Sigmoid colon (tissue), 4 donors: ENCODE results near the gene USP1.

Source experiments
- CTCF ChIP-seq, 4 experiments: fragments of 450-650 bp in 3 of 4; fragments of 200-600 bp in 1 of 4; IDR thresholded peaks; one replicate each; pipeline ENCODE4 v1.5.1; 2016 to 2019; ENCODE audit warnings: antibody characterized with exemption in 4 of 4, mild to moderate bottlenecking in 3 of 4, moderate library complexity in 2 of 4
- EP300 ChIP-seq, 4 donors: sonication (generic); formaldehyde crosslinking; IDR thresholded peaks; one replicate each; pipeline ENCODE4 v1.6.1; 2017; ENCODE audit warnings: antibody characterized with exemption in 4 of 4
- POLR2A ChIP-seq, 2 donors: fragments of 450-650 bp; IDR thresholded peaks; one replicate each; pipeline ENCODE4 v1.6.1; 2016; ENCODE audit warnings: antibody characterized with exemption in 2 of 2, mild to moderate bottlenecking in 2 of 2, moderate library complexity in 2 of 2

GRCh38 chr1:62398377-62398776, 38.5 kb upstream of the USP1 start:
- TF ChIP-seq POLR2A (IDR thresholded peaks at IDR 0.05) (no peak), CTCF (IDR thresholded peaks at IDR 0.05) (no peak), EP300 (IDR thresholded peaks at IDR 0.05) (no peak)
